Transverse colon (tissue), 4 donors: ENCODE results near the gene E2F2.

ENCODE experiments used
- EP300 ChIP-seq: sonication (generic); formaldehyde crosslinking; IDR thresholded peaks from one replicate; pipeline ENCODE4 v1.6.1; 2017; ENCODE audit warnings: antibody characterized with exemption, low read depth
- POLR2A ChIP-seq: fragments of 450-650 bp; IDR thresholded peaks from one replicate; pipeline ENCODE4 v1.6.1; 2016; ENCODE audit warnings: antibody characterized with exemption, mild to moderate bottlenecking, moderate library complexity
- POLR2AphosphoS5 ChIP-seq, 3 donors: sonication (generic); formaldehyde crosslinking; IDR thresholded peaks; one replicate each; pipeline ENCODE4 v1.6.1; 2016; ENCODE audit warnings: antibody characterized with exemption in 3 of 3
- TF ChIP-seq, protein P1 (sequence below), 5 experiments: fragments of 200-600 bp in 3 of 5; fragments of 450-650 bp in 2 of 5; sonication (generic) in 3 of 5; IDR thresholded peaks; 1 replicate in 2 of 5; 2 replicates in 3 of 5; pipeline ENCODE4 v1.5.1; 2016 to 2017; ENCODE audit warnings: antibody characterized with exemption in 5 of 5, inconsistent platforms in 3 of 5, mild to moderate bottlenecking in 2 of 5, moderate library complexity in 1 of 5

DNA sequence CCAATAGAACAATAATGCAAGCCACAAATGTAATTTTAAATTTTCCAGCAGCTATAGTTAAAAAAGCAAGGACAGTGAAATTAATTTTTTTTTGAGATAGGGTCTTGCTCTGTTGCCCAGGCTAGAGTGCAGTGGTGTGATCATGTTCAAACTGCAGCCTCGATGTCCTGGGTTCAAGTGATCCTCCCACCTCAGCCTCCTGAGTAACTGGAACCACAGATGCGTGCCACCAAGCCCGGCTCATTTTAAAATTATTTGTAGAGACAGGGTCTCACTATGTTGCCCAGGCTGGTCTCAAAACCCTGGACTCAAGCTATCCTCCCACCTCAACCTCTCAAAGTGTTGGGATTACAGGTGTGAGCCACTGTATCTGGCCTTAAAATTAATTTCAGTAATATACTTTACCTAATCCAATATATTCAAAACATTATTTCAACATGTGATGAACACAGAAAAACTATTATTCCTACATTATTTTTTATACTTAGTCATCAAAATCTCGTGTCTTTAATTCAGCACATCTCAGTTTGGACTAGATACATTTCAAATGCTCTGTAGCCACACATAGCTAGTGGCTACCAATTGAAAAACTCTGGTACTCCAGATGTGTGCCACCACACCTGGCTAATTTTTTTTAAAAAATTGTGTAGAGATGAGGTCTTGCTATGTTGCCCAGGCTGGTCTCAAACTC is 39.1 kb upstream of the E2F2 start:
- TF ChIP-seq, protein P1, sequence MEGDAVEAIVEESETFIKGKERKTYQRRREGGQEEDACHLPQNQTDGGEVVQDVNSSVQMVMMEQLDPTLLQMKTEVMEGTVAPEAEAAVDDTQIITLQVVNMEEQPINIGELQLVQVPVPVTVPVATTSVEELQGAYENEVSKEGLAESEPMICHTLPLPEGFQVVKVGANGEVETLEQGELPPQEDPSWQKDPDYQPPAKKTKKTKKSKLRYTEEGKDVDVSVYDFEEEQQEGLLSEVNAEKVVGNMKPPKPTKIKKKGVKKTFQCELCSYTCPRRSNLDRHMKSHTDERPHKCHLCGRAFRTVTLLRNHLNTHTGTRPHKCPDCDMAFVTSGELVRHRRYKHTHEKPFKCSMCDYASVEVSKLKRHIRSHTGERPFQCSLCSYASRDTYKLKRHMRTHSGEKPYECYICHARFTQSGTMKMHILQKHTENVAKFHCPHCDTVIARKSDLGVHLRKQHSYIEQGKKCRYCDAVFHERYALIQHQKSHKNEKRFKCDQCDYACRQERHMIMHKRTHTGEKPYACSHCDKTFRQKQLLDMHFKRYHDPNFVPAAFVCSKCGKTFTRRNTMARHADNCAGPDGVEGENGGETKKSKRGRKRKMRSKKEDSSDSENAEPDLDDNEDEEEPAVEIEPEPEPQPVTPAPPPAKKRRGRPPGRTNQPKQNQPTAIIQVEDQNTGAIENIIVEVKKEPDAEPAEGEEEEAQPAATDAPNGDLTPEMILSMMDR (IDR thresholded peaks at IDR 0.05), result no peak
- TF ChIP-seq POLR2A, result no peak
- no peak for TF ChIP-seq POLR2AphosphoS5 (IDR thresholded peaks at IDR 0.05)
- TF ChIP-seq EP300, result no peak
